HepG2 (cell line): ENCODE data around the gene CBY1. TPM values are rescaled to one million over a fixed set of nuclear protein-coding genes. Genes with fewer than 3 reads are reported as not detected.
A peak's percentile ranks its signal among the peaks of the same experiment; 100 is the strongest.

Experiments
- BRD4 ChIP-seq: sonication (generic); formaldehyde crosslinking; IDR thresholded peaks from 2 replicates; pipeline ENCODE4 v1.4.0; 2020; ENCODE audit warnings: missing genetic modification reagents
- CEBPB ChIP-seq: IDR thresholded peaks from 2 replicates; pipeline ENCODE4 v1.6.1; 2011; ENCODE audit warnings: low read depth, low read length, improper control_type of control experiment, borderline replicate concordance
- FOXA1 ChIP-seq, 2 experiments: fragments of 450-650 bp in 1 of 2; sonication (generic) in 1 of 2; formaldehyde crosslinking in 1 of 2; IDR thresholded peaks; 2 replicates each; pipeline versions ENCODE4 v1.4.0 to v1.6.1; 2016 to 2020; ENCODE audit warnings: missing genetic modification reagents in 1 of 2
- POLR2AphosphoS2 ChIP-seq: IDR thresholded peaks from 2 replicates; pipeline ENCODE4 v1.6.1; 2011; ENCODE audit warnings: low read depth, low read length, improper control_type of control experiment
- PPARG ChIP-seq: conservative IDR thresholded peaks from 2 replicates; pipeline ENCODE4 v1.6.1; 2016; ENCODE audit warnings: missing biosample characterization, missing genetic modification reagents
- RORA ChIP-seq: sonication (generic); formaldehyde crosslinking; IDR thresholded peaks from 2 replicates; pipeline ENCODE4 v1.5.0; 2020; ENCODE audit warnings: mild to moderate bottlenecking, missing genetic modification reagents, moderate library complexity
- SATB2 ChIP-seq: sonication (generic); formaldehyde crosslinking; IDR thresholded peaks from 2 replicates; pipeline ENCODE4 v1.5.0; 2020; ENCODE audit warnings: missing genetic modification reagents
- SMAD3 ChIP-seq: sonication (generic); formaldehyde crosslinking; IDR thresholded peaks from 2 replicates; pipeline ENCODE4 v1.4.0; 2020; ENCODE audit warnings: missing genetic modification reagents
- SP1 ChIP-seq, 2 experiments: fragments of 450-650 bp in 1 of 2; sonication (generic) in 1 of 2; formaldehyde crosslinking in 1 of 2; IDR thresholded peaks; 2 replicates each; pipeline versions ENCODE4 v1.4.0 to v1.6.1; 2016 to 2020; ENCODE audit warnings: missing genetic modification reagents in 1 of 2
- ZC3H4 ChIP-seq: sonication (generic); formaldehyde crosslinking; IDR thresholded peaks from 2 replicates; pipeline ENCODE4 v1.4.0; 2020; ENCODE audit warnings: missing genetic modification reagents, borderline replicate concordance
- ZNF337 ChIP-seq: sonication (generic); formaldehyde crosslinking; IDR thresholded peaks from 2 replicates; pipeline ENCODE4 v1.5.1; 2020; ENCODE audit warnings: missing genetic modification reagents, low read depth, mild to moderate bottlenecking, borderline replicate concordance
- ZNF761 ChIP-seq: sonication (generic); formaldehyde crosslinking; conservative IDR thresholded peaks from 2 replicates; pipeline ENCODE4 v1.4.0; 2020; ENCODE audit warnings: mild to moderate bottlenecking, missing genetic modification reagents
- polyA plus RNA-seq, 8 experiments: library from polyadenylated mRNA; depleted of rRNA in 3 of 8; stranded (reverse) in 7 of 8; unstranded in 1 of 8; fragments of >200 nt; fragmentation: Illumina TruSeq in 4 of 8; extraction: Trizol in 4 of 8; gene quantifications; 2 replicates each; pipeline versions ENCODE4 v1.2.1 to v1.2.3, GENCODE V29; 2011 to 2016; ENCODE audit warnings: low read depth in 4 of 8, missing spikeins in 1 of 8, mixed read lengths in 1 of 8; ENCODE audit not compliant: insufficient read depth in 1 of 8
- total RNA-seq, 5 experiments: library from RNA; depleted of rRNA; stranded (reverse); fragments of >200 nt; fragmentation: Illumina TruSeq; extraction: Trizol; gene quantifications; 2 replicates each; pipeline ENCODE4 v1.2.3, GENCODE V29; 2016; ENCODE audit warnings: low read depth in 1 of 5
- TF ChIP-seq, protein P1 (sequence below): sonication (generic); formaldehyde crosslinking; IDR thresholded peaks from 2 replicates; pipeline ENCODE4 v1.4.0; 2020; ENCODE audit warnings: mild to moderate bottlenecking, missing genetic modification reagents
- TF ChIP-seq, protein P2 (sequence below): IDR thresholded peaks from 2 replicates; pipeline ENCODE4 v1.6.1; 2016; ENCODE audit warnings: control low read depth
- TF ChIP-seq, protein P3 (sequence below): sonication (generic); formaldehyde crosslinking; IDR thresholded peaks from 2 replicates; pipeline ENCODE4 v1.4.0; 2020; ENCODE audit warnings: low read depth, mild to moderate bottlenecking, missing genetic modification reagents
- TF ChIP-seq, protein P4 (sequence below): sonication (generic); formaldehyde crosslinking; IDR thresholded peaks from 2 replicates; pipeline ENCODE4 v1.4.0; 2020; ENCODE audit warnings: missing genetic modification reagents

CBY1 gene
- total and polyA plus RNA-seq, 2 of the 13 experiments (the other 11 are each of a cell fraction or from before 2014, with no cell fraction given), result 19.7 to 20.3 TPM

DNA sequence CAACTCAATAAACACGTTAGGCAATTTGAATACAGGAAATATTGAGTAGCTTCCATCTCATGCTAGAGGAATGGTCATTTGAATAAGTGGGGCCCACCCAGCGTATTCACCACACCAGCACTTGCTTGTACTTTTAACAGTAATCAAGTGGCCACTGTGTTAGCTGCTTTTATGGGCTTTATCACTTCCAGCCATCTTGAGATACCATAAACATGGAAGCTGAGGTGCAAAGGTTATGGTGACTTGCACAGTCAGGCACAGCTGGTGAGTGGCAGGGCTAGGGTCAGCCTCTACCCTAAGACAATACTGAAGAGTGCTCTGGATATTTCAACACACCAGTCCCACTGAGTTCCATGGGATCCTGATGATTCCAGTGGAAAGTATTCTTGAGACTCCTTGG lies 37.6 kb downstream of the CBY1 start (continued):
- TF ChIP-seq, protein P1, sequence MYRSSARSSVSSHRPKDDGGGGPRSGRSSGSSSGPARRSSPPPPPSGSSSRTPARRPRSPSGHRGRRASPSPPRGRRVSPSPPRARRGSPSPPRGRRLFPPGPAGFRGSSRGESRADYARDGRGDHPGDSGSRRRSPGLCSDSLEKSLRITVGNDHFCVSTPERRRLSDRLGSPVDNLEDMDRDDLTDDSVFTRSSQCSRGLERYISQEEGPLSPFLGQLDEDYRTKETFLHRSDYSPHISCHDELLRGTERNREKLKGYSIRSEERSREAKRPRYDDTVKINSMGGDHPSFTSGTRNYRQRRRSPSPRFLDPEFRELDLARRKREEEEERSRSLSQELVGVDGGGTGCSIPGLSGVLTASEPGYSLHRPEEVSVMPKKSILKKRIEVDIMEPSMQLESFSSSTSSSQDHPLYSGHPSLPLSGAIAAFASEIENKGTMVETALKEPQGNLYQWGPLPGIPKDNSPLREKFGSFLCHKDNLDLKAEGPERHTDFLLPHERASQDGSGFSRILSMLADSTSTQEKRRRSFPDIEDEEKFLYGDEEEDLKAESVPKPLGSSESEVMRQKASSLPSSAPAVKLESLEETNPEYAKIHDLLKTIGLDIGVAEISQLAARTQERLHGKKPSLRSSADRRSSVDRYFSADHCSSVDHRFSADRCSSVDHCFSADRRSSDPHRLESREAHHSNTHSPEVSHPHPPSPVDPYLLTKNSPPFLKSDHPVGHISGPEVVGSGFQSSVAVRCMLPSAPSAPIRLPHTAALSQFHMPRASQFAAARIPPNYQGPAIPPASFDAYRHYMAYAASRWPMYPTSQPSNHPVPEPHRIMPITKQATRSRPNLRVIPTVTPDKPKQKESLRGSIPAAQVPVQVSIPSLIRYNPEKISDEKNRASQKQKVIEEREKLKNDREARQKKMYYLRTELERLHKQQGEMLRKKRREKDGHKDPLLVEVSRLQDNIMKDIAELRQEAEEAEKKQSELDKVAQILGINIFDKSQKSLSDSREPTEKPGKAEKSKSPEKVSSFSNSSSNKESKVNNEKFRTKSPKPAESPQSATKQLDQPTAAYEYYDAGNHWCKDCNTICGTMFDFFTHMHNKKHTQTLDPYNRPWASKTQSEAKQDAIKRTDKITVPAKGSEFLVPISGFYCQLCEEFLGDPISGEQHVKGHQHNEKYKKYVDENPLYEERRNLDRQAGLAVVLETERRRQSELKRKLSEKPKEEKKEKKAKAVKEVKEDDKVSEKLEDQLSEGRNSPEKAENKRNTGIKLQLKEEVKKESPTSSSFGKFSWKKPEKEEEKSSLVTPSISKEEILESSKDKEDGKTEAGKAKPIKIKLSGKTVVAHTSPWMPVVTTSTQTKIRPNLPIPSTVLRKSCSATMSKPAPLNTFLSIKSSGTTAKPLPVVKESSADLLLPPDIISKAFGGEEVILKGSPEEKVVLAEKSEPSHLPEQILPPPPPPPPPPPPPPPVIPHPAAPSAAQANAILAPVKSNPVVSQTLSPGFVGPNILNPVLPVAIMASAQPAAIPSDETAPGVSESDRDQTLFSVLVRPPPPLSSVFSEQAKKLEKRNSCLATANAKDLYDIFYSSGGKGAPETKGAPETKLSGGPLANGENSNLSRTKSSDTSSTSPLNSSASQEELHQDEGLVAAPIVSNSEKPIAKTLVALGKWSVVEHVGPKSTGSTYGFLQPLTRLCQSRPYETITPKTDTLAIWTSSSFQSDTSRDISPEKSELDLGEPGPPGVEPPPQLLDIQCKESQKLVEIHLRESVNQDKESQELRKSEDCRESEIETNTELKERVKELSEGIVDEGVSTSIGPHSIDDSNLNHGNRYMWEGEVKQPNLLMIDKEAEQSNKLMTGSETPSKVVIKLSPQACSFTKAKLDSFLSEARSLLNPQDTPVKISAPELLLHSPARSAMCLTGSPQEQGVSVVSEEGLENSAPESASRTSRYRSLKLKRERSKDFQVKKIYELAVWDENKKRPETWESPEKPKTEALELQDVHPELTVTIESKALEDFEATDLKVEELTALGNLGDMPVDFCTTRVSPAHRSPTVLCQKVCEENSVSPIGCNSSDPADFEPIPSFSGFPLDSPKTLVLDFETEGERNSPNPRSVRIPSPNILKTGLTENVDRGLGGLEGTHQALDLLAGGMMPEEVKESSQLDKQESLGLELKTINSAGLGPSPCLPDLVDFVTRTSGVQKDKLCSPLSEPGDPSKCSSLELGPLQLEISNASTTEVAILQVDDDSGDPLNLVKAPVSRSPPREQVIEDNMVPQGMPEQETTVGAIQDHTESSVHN (CRISPR knock-in tag), result no peak
- no peak for TF ChIP-seq CEBPB
- TF ChIP-seq FOXA1 (IDR thresholded peaks at IDR 0.05), result no peak
- 0 out of 2 replicates have a peak, but pooled peaks have one; percentile 7 for TF ChIP-seq FOXA1 (CRISPR knock-in tag; IDR thresholded peaks at IDR 0.05)
- TF ChIP-seq, protein P2, sequence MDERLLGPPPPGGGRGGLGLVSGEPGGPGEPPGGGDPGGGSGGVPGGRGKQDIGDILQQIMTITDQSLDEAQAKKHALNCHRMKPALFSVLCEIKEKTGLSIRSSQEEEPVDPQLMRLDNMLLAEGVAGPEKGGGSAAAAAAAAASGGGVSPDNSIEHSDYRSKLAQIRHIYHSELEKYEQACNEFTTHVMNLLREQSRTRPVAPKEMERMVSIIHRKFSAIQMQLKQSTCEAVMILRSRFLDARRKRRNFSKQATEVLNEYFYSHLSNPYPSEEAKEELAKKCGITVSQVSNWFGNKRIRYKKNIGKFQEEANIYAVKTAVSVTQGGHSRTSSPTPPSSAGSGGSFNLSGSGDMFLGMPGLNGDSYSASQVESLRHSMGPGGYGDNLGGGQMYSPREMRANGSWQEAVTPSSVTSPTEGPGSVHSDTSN (CRISPR knock-in tag), result peak; percentile 52; the same call in 1 of the 2 replicates
- TF ChIP-seq POLR2AphosphoS2, result no peak
- TF ChIP-seq ZC3H4 (CRISPR knock-in tag), result no peak
- TF ChIP-seq, protein P3, sequence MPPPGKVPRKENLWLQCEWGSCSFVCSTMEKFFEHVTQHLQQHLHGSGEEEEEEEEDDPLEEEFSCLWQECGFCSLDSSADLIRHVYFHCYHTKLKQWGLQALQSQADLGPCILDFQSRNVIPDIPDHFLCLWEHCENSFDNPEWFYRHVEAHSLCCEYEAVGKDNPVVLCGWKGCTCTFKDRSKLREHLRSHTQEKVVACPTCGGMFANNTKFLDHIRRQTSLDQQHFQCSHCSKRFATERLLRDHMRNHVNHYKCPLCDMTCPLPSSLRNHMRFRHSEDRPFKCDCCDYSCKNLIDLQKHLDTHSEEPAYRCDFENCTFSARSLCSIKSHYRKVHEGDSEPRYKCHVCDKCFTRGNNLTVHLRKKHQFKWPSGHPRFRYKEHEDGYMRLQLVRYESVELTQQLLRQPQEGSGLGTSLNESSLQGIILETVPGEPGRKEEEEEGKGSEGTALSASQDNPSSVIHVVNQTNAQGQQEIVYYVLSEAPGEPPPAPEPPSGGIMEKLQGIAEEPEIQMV (CRISPR knock-in tag), result no peak
- TF ChIP-seq SP1 (IDR thresholded peaks at IDR 0.05), result no peak
- no peak for TF ChIP-seq SP1 (CRISPR knock-in tag; IDR thresholded peaks at IDR 0.05)
- TF ChIP-seq SATB2 (CRISPR knock-in tag), result no peak
- TF ChIP-seq SMAD3, result no peak
- TF ChIP-seq, protein P4, sequence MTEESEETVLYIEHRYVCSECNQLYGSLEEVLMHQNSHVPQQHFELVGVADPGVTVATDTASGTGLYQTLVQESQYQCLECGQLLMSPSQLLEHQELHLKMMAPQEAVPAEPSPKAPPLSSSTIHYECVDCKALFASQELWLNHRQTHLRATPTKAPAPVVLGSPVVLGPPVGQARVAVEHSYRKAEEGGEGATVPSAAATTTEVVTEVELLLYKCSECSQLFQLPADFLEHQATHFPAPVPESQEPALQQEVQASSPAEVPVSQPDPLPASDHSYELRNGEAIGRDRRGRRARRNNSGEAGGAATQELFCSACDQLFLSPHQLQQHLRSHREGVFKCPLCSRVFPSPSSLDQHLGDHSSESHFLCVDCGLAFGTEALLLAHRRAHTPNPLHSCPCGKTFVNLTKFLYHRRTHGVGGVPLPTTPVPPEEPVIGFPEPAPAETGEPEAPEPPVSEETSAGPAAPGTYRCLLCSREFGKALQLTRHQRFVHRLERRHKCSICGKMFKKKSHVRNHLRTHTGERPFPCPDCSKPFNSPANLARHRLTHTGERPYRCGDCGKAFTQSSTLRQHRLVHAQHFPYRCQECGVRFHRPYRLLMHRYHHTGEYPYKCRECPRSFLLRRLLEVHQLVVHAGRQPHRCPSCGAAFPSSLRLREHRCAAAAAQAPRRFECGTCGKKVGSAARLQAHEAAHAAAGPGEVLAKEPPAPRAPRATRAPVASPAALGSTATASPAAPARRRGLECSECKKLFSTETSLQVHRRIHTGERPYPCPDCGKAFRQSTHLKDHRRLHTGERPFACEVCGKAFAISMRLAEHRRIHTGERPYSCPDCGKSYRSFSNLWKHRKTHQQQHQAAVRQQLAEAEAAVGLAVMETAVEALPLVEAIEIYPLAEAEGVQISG (CRISPR knock-in tag), result no peak
- TF ChIP-seq RORA (CRISPR knock-in tag), result 0 out of 2 replicates have a peak, but pooled peaks have one; percentile 45
- TF ChIP-seq ZNF337 (CRISPR knock-in tag), result no peak
- TF ChIP-seq ZNF761, result no peak
- TF ChIP-seq PPARG, result no peak
- no peak for TF ChIP-seq BRD4 (CRISPR knock-in tag)
